ENCODE data around the gene TET3.

DNA sequence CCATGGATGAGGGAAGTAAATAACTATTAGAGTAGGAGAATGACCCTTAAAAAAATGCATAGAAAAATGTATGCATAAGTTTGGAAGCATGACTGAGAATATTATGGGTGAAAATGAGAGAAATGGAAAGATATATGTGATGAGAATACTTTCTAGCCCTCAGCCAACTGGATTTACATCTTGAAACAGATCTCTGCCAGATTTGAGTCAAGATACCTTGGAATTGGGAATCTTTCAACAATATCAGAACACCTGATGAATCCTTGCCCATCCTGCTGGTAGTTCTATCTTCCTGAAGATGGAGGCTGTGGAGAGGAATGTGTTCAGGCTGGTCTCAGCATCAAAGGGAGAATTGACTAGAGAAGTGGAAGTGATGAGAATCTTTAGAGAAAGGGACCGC, 5.8 kb downstream of the TET3 start:
- TF ChIP-seq POLR2A (IDR thresholded peaks at IDR 0.05; ENCODE audit: extremely low read depth, insufficient read length) = no peak
- TF ChIP-seq CTCF (IDR thresholded peaks at IDR 0.05; ENCODE audit: low read depth, low read length) = no peak
- TF ChIP-seq, protein P1, sequence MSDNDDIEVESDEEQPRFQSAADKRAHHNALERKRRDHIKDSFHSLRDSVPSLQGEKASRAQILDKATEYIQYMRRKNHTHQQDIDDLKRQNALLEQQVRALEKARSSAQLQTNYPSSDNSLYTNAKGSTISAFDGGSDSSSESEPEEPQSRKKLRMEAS (IDR thresholded peaks at IDR 0.05; ENCODE audit: low read depth, low read length) = no peak
- no peak for TF ChIP-seq MYC (IDR thresholded peaks at IDR 0.05; ENCODE audit: low read depth, low read length)

Measured in NB4 (cell line).